DOHH2 (cell line): Measurements from ENCODE around the gene FAM25A.
"Not testable (repeated sequence)": the region's sequence is repeated elsewhere in the genome, so short reads cannot be mapped to it uniquely, and the experiment has no call there.

Experiments
- H3F3A ChIP-seq: fragments of 200-600 bp; sonication (generic), shearing (Covaris generic); 2 replicates; pipeline ENCODE4 v1.6.0; 2016; ENCODE audit warnings: antibody characterized with exemption, mild to moderate bottlenecking; ENCODE audit not compliant: control insufficient read depth, insufficient read depth
- H3K27ac ChIP-seq: fragments of 200-600 bp; sonication (generic); 2 replicates; pipeline ENCODE4 v1.5.1; 2014; ENCODE audit warnings: low read depth, mild to moderate bottlenecking, low read length, moderate library complexity
- H3K27me3 ChIP-seq: fragments of 200-600 bp; sonication (generic); 2 replicates; pipeline ENCODE4 v1.6.1; 2014; ENCODE audit warnings: mild to moderate bottlenecking, low read length, mixed read lengths; ENCODE audit not compliant: control insufficient read depth
- H3K36me3 ChIP-seq: fragments of 200-600 bp; sonication (generic); 2 replicates; pipeline ENCODE4 v1.6.1; 2014; ENCODE audit warnings: mild to moderate bottlenecking, low read length, moderate library complexity, mixed read lengths; ENCODE audit not compliant: control insufficient read depth
- H3K4me1 ChIP-seq: fragments of 200-600 bp; sonication (generic); 2 replicates; pipeline ENCODE4 v1.6.1; 2014; ENCODE audit warnings: mild to moderate bottlenecking, low read length, mixed read lengths; ENCODE audit not compliant: control insufficient read depth
- H3K4me2 ChIP-seq: fragments of 200-600 bp; sonication (generic); 2 replicates; pipeline ENCODE4 v1.6.0; 2014; ENCODE audit warnings: mild to moderate bottlenecking, low read length, moderate library complexity
- H3K4me3 ChIP-seq: fragments of 200-600 bp; sonication (generic); 2 replicates; pipeline ENCODE4 v1.5.1; 2014; ENCODE audit warnings: mild to moderate bottlenecking, low read length, mixed read lengths
- H3K79me2 ChIP-seq: fragments of 200-600 bp; sonication (generic); 2 replicates; pipeline ENCODE4 v1.6.1; 2014; ENCODE audit warnings: mild to moderate bottlenecking, low read length, mixed read lengths; ENCODE audit not compliant: control insufficient read depth
- H3K9me2 ChIP-seq: fragments of 200-600 bp; sonication (generic); replicated peaks from 2 replicates; pipeline ENCODE4 v1.6.1; 2014; ENCODE audit warnings: mild to moderate bottlenecking, low read length, mixed read lengths; ENCODE audit not compliant: control insufficient read depth
- H3K9me3 ChIP-seq: fragments of 200-600 bp; sonication (generic); 2 replicates; pipeline ENCODE4 v1.6.1; 2014; ENCODE audit warnings: antibody characterized with exemption, low read length, mixed read lengths; ENCODE audit not compliant: control insufficient read depth, insufficient read depth
- H4K20me1 ChIP-seq: fragments of 200-600 bp; sonication (generic); 2 replicates; pipeline ENCODE4 v1.6.0; 2014; ENCODE audit warnings: low read depth, mild to moderate bottlenecking, antibody characterized with exemption, low read length, moderate library complexity; ENCODE audit not compliant: control insufficient read depth, insufficient read depth
- EZH2phosphoT487 ChIP-seq: fragments of 200-600 bp; sonication (generic); IDR thresholded peaks from 2 replicates; pipeline ENCODE4 v1.6.1; 2017; ENCODE audit warnings: borderline replicate concordance, mild to moderate bottlenecking, antibody characterized with exemption, low read length, moderate library complexity, mixed read lengths
- TF ChIP-seq, protein P1 (sequence below): fragments of 200-600 bp; sonication (generic); IDR thresholded peaks from one replicate; pipeline ENCODE4 v1.5.1; 2014; ENCODE audit warnings: antibody characterized with exemption, mild to moderate bottlenecking, low read depth, low read length; ENCODE audit not compliant: poor library complexity, severe bottlenecking

Gene FAM25A

GRCh38 chr10:86974484-86974883 lies 45.6 kb upstream of the FAM25A start:
- peaks cover 18% of the 10 kb centered on the region for H3K27me3 ChIP-seq
- H3K79me2 ChIP-seq: no peaks in the 10 kb centered on the region
- H4K20me1 ChIP-seq: no peaks in the 10 kb centered on the region
- no peak overlapping the region for H3K4me3 ChIP-seq
- H3K9me2 ChIP-seq: no peaks in the 10 kb centered on the region
- no peak for TF ChIP-seq EZH2phosphoT487
- TF ChIP-seq, protein P1, sequence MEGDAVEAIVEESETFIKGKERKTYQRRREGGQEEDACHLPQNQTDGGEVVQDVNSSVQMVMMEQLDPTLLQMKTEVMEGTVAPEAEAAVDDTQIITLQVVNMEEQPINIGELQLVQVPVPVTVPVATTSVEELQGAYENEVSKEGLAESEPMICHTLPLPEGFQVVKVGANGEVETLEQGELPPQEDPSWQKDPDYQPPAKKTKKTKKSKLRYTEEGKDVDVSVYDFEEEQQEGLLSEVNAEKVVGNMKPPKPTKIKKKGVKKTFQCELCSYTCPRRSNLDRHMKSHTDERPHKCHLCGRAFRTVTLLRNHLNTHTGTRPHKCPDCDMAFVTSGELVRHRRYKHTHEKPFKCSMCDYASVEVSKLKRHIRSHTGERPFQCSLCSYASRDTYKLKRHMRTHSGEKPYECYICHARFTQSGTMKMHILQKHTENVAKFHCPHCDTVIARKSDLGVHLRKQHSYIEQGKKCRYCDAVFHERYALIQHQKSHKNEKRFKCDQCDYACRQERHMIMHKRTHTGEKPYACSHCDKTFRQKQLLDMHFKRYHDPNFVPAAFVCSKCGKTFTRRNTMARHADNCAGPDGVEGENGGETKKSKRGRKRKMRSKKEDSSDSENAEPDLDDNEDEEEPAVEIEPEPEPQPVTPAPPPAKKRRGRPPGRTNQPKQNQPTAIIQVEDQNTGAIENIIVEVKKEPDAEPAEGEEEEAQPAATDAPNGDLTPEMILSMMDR: no peak
- no peaks in the 10 kb centered on the region for H3K9me3 ChIP-seq
- H3K4me2 ChIP-seq: no peak overlapping the region
- H3K4me1 ChIP-seq: peaks cover 13% of the 10 kb centered on the region
- no peaks in the 10 kb centered on the region for H3K36me3 ChIP-seq
- H3K27ac ChIP-seq: no peak overlapping the region
- no peaks in the 10 kb centered on the region for H3F3A ChIP-seq

DNA sequence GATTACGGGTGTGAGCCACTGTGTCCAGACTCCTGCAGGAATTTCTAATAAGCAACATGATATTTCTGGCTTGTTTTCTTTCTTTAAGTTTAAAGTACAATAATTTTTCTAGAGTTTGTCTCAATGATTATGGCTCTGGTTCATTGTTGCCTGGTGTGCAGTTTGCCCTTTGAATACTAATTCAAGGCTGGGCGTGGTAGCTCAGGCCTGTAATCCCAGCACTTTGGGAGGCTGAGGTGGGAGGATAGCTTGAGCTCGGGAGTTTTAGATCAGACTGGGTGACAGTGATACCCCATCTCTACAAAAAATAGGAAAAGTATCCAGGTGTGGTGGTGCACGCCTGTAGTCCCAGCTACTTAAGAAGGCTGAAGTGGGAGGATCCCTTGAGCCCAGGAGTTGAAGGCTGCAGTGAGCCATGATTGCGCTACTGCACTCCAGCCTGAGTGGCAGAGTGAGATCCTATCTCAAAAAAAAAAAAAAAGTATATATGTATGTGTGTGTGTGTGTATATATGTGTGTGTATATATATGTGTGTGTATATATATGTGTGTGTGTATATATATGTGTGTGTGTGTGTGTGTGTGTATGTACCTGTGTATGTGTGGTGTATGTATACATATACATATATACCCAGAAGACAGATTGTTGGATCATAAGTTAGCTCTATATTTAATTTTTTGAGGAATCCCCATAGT lies 43.6 kb upstream of the FAM25A start:
- Histone ChIP-seq H3F3A (no peaks in the 10 kb centered on the region), H4K20me1 (no peaks in the 10 kb centered on the region), H3K27me3 (peaks cover 7% of the 10 kb centered on the region), H3K27ac (no peak overlapping the region), H3K79me2 (no peaks in the 10 kb centered on the region), H3K9me3 (no peaks in the 10 kb centered on the region), H3K9me2 (no peaks in the 10 kb centered on the region), H3K4me2 (no peak overlapping the region), H3K36me3 (no peaks in the 10 kb centered on the region), H3K4me1 (peaks cover 2% of the 10 kb centered on the region), H3K4me3 (no peak overlapping the region)
- no peak for TF ChIP-seq EZH2phosphoT487
- TF ChIP-seq, protein P1: no peak

DNA sequence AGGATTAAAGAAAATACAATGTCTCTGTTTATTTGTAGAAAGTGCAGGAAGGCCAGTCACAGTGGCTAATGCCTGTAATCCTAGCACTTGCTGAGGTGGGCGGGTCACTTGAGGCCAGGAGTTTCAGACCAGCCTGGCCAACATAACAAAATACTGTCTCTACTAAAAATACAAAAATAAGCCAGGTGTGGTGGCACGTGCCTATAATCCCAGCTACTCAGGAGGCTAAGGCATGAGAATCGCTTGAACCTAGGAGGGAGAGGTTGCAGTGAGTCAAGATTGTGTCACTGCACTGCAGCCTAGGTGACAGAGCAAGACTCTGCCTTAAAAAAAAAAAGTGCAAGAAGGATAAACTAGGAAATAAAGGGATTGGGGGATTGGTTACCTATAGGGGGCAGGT lies 41.6 kb upstream of the FAM25A start:
- H3K9me2 ChIP-seq, H3K36me3 ChIP-seq, H3K4me3 ChIP-seq, H3K4me1 ChIP-seq, H3K4me2 ChIP-seq, H3F3A ChIP-seq, H3K9me3 ChIP-seq, H3K27me3 ChIP-seq, H4K20me1 ChIP-seq, H3K79me2 ChIP-seq, H3K27ac ChIP-seq: not testable (repeated sequence)

DNA sequence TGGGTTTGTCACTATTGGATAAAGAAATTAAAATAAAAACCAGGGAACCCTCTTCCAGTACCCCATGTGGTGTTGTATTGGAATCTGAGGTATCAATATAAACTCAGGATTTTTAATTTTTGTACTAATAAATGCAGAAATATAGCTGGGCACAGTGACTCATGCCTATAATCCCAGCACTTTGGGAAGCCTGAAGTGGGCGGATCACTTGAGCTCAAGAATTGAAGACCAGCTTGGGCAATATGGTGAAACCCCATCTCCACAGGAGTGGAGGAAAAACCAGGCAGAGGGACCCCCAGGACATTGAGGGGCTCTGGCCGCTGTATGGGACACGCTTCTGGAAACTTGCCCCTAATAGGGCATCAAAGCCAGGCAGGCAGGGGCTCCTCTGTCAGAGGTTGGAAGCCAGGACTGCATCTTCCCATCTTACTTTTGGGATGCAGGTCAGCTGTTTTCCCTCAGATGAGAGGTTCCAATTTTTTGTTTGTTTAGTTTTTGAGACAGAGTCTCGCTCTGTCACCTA lies 40.7 kb upstream of the FAM25A start:
- no peaks in the 10 kb centered on the region for H3K9me3 ChIP-seq
- no peak overlapping the region for H3K27ac ChIP-seq
- H3K4me1 ChIP-seq: no peaks in the 10 kb centered on the region
- H3K4me2 ChIP-seq: no peak overlapping the region
- no peak overlapping the region for H3K4me3 ChIP-seq
- H3K36me3 ChIP-seq: no peaks in the 10 kb centered on the region
- TF ChIP-seq, protein P1: no peak
- TF ChIP-seq EZH2phosphoT487: no peak
- no peaks in the 10 kb centered on the region for H3K9me2 ChIP-seq
- H4K20me1 ChIP-seq: no peaks in the 10 kb centered on the region
- H3F3A ChIP-seq: no peaks in the 10 kb centered on the region
- no peaks in the 10 kb centered on the region for H3K79me2 ChIP-seq
- no peaks in the 10 kb centered on the region for H3K27me3 ChIP-seq
